DMS 273 (cell line): ENCODE measurements around the gene SH3PXD2A.
"Not testable (repeated sequence)": the region's sequence is repeated elsewhere in the genome, so short reads cannot be mapped to it uniquely, and the experiment has no call there.

Source experiments
- DNase-seq: peaks from one replicate; lab custom pipeline; 2025; ENCODE audit not compliant: unreplicated experiment; lab: John Stamatoyannopoulos, UW

SH3PXD2A gene

DNA sequence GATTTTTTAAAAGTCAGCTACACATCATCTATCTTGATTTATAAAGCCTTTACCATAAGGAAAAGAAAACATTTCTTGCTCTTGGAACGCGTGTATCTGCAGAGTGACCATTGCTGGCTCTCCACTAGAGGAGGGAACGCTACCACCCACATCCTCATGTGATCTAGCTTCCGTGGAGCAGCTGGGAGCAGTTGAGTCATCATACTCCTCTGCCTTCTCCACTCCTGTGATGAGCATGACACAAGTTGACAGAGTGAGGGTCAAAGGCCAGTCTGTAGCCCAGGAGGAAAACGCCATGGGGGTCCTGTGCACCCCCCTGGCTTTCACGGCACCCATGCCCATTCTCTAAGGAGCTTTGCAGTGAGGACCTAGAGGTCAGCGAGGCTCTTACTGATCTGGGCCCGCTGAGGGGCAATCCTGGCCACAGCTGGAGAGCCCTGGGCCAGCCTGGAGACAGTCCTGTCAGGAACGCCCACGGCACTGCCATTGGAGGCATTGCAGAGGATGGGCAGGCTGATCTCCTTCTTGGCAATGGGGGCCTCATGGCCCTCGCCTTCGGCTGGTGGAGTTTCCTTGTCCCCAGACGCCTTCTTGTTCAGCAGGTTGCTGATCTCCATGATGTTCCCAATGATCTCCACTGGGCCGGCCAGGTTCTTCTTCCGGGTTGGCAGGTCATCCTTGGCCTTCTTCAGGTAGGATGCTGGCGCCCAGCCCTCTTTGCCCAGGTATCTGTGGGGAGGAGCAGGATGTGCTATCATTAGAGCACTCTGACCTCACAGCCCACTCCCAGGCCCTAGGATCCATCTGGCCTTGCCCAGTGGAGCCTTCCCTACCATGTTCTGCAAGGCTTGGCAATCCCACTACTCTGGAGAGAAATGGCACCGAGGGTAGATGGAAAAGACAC is 242.7 kb downstream of the SH3PXD2A start:
- DNase-seq = no peak

- DNase-seq = no peak
These were observed 244.4 kb downstream of the SH3PXD2A start for GRCh38 chr10:103610921-103611511.

DNA sequence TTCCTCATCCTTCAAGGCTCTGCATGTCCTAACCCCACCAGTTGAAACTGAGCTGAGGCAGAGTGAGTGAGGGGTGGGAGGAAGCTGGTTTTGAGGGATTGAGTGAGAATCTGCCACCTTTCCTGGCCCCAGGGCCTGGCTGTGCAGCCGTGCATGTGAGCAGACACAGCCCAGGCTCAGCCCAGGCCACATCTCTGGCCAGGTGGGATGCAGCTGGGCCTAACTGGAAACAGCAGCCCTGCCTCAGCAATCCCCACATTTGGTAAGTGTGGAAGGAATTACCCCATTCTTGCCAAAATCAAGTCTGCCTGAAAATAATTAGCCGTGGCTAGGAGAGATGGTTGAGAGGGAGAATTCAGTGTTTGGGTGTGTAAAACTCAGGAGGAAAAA is 245.3 kb downstream of the SH3PXD2A start:
- DNase-seq = no peak

- no peak for DNase-seq
These were observed 245.9 kb downstream of the SH3PXD2A start for GRCh38 chr10:103609231-103610082.

DNA sequence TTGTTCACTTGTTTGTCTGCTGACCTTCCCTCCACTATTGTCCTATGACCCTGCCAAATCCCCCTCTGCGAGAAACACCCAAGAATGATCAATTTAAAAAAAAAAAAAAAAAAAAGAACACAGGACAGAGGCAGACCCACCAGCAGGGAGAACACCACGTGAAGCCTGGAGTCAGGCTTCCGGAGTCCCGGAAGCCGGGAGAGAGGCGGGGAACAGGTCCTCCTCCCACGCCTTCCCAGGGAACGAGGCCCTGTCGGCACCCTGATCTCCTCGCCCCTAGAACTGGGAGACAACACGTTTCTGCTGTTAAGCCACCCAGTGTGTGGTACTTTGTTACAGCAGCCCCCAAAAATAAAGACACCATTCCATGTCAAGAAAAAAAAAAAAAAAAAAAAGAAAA is 247.3 kb downstream of the SH3PXD2A start:
- DNase-seq = not testable (repeated sequence)

GRCh38 chr10:103607051-103607450 is 248.3 kb downstream of the SH3PXD2A start:
- DNase-seq = not testable (repeated sequence)

DNA sequence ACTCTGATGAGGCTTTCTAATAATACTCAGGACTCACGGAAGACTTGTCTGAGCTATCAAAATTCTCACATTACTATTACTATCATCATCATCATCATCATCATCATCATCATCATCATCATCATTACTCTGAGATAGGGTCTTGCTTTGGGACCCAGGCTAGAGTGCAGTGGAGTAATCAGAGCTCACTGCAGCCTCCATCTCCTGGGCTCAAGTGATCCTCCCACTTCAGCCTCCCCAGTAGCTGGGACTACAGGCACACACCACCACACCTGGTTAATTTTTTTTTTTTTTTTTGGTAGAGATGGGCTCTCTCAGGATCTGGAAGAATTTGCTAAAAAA is 249.3 kb downstream of the SH3PXD2A start:
- not testable (repeated sequence) for DNase-seq

GRCh38 chr10:103605359-103606096 is 249.8 kb downstream of the SH3PXD2A start:
- peak; percentile 60 for DNase-seq

DNA sequence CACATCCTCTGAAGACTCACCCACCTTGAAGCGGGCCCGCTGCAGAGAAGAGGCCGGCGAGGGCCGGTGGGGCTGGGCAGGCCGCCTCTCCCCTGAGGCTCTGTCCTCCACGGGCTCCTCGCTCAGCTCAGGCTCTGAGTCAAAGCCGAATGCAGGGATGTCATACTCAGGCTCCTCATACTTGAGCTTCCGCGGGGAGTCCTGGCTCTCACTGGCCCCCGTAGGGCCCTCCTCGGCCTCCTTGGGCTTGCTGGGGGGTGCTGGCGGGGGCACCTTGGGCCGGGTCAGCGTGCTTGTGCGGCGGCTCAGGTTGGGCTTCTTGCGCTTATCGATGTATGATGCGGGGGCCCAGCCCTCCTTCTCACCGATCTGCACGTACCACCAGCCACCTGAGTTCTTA is 252.0 kb downstream of the SH3PXD2A start:
- no peak for DNase-seq

- no peak for DNase-seq
These were observed 252.6 kb downstream of the SH3PXD2A start for GRCh38 chr10:103602852-103603155.

DNA sequence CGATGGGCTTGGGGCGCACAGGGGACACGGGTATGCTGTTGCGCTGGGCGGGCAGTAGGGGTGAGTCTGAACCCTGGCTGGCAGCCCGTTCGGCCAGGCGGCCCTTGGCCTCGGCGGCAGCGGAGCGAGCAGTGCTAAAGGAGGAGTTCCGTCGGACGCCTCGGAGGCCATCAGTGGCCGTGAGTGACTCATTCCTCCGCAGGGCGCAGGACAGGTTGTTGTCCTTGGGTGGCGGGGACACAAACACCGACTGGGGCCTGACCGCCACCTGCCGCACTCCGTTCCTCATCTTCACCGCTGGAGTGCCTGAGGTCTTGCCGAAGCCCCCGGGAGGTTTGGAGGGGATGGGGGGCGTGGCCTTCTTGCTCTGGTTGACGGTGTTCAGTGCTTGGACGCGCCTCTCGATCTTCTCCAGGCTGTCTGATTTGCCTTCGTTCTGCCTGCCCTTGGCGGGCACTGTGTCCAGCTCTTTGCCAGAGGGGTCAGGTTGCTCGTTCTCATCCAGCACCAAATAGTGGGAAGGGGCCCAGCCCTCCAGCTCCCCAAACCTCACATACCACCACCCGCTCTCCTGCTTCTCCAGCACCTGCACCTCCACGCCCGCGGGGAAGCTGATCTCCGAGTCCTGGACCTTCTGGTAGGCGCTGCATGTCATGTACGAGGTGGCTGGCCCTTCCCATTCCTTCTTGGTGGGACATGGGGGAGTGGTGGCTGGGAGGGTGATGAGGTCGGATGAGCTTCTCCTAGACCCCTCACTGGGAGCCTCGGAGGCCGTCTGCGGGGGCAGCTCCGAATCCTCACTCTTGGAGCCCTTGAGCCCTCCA is 253.1 kb downstream of the SH3PXD2A start:
- no peak for DNase-seq

DNA sequence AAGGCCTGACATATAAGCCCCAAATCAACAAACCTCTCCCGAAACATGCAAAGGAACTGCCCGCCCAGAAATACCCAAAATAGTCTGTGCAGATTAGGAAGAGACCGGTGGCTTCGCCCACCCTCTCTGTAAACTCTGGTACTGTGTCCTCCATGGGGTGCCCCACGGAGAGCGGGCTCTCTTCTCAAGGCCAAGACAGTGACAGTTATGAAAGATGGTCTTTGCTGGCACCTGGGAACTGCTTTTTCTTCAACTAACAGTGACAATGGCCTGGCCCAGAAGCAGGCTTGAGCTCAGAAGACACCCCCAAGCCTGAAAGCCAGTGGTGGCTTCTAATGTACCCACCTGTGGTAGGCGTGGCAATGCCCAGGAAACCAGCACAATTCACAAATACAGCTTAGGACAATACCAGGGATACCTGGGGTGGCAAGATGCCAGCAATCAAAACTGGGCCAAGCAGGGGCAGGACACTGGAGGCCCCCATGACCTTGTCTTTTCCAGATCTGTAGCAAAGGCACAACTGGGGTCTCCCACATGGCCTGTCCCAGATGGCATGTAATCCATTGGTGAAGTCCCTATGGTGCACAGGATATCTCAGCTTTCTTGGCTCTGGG is 254.3 kb downstream of the SH3PXD2A start:
- DNase-seq = no peak

GRCh38 chr10:103600325-103600724 is 255.1 kb downstream of the SH3PXD2A start:
- DNase-seq = no peak

- DNase-seq = no peak
These were observed 255.5 kb downstream of the SH3PXD2A start for GRCh38 chr10:103599907-103600306.

GRCh38 chr10:103599211-103599610 is 256.2 kb downstream of the SH3PXD2A start:
- no peak for DNase-seq

DNA sequence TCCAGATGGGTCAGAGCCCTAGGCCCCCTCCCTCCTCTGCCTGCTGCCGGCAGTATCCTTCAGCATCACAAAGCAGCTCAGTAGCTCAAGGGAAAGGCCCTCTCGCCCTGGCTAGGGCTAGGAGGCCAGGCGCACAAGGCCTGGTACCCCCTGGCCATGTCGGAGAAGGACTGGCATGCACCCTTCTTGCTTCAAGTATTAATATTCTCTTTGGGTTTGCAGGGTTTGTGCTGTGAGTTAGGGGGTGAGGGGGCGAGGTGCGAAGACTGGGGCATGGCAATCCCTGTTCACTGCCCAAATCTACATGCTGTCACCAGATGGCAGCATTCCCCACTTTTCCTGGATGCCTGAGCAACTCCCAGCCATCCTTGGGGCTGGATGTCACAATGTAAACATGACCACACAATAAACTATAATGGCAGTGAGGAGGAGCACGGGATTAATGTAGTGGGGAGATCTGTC is 256.7 kb downstream of the SH3PXD2A start:
- DNase-seq = peak; percentile 71

GRCh38 chr10:103597003-103597402 is 258.4 kb downstream of the SH3PXD2A start:
- no peak for DNase-seq

DNA sequence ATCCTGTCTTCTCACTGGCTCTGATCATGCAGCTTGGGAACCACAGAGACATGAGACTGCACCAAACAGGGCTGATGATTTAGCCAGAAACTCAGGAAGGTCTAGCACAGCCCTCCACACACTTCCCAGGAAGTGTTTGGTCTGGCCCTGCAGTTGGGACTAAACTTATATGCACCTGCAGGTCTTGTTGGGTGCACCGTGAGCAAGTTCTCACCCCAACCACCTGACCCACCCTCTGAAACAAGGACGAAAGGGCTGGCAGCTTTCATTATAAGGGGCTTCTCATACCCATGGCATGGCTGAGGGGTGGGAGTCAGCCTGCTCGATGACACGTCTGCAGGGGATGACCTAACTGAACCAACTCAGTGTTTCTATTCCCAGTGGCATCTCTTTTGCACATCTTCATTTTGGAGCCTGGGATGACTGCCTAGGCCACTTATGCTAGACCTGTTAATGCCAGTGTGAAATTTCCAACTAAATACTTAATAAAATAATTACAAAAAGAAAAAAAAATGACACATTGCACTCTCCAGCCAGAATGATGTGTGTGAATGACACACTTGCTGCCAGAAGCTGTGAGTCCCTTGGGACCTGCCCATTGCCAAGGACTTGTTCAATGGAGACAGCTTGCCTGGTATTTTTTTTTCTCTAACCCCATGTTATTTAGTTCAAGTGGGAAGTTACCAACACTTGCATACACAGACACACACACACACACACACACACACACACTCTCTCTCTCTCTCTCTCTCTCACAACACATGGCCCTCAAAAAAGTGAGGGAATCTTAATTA is 259.2 kb downstream of the SH3PXD2A start:
- peak; percentile 21 for DNase-seq

DNA sequence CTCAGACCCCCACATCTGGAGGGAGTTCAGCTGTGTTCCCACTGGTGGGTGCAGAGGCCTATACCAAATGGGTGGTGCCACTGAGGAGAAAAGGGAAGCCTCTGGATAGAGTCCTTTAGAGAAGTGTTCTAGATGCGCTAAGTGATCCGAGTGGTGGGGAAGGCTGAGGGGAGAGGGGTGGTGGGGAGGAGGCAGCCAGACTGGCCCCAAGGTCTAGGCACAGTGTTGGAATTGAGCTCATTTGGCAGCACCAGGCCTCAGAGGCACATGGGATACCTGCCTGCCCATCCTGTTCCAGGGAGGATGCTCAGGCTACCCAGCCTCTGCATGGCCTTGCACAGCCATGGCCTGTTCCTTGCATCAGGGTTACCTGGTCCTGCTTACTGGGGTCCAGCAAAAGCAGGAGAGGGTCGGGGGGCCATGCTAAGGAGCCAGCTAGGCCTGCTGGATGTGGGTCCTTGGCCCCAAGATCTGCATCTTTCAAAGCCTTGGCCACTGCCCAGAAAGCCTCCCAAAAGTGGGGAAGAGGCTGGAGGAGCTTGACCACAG is 262.3 kb downstream of the SH3PXD2A start:
- DNase-seq = no peak
